GM12878 (cell line): ENCODE measurements around the gene FZR1. TPM values are rescaled to one million over a fixed set of nuclear protein-coding genes. Genes with fewer than 3 reads are reported as not detected.

Experiments used
- ATAC-seq: fragments of 200-7000 bp; cut with Tn5 transposase; 3 replicates; pipeline ENCODE4 v1.9.1; 2020; ENCODE audit warnings: mild to moderate bottlenecking, moderate library complexity
- BruUV-seq: library from RNA; stranded (reverse); fragments of 400-500 nt; replicated peaks from 2 replicates; lab custom pipeline; 2021; lab: Mats Ljungman, UMichigan
- CTCF ChIA-PET: fragments of 300-600 bp; sonication (Branson Sonifier 250); formaldehyde crosslinking; extraction: SDS; loops from one replicate; lab custom pipeline; 2021; ENCODE audit warnings: inconsistent platforms; lab: Yijun Ruan, JAX
- POLR2A ChIA-PET: fragments of 350-600 bp; formaldehyde crosslinking; extraction: SDS; loops from one replicate; lab custom pipeline; 2021; ENCODE audit warnings: inconsistent platforms; lab: Charles Lee
- RAD21 ChIA-PET: fragments of 300-600 bp; sonication (Branson Sonifier 250); formaldehyde crosslinking; loops from one replicate; lab custom pipeline; 2023; ENCODE audit warnings: antibody characterized with exemption; ENCODE audit not compliant: unreplicated experiment; lab: Charles Lee
- SMC1A ChIA-PET: fragments of 300-600 bp; sonication (Branson Sonifier 250); formaldehyde crosslinking; loops from one replicate; lab custom pipeline; 2023; ENCODE audit not compliant: unreplicated experiment, uncharacterized antibody; lab: Charles Lee
- DNase-seq: peaks from one replicate; pipeline ENCODE4 v3.0.0-alpha.2; 2011; ENCODE audit warnings: low read depth, low spot score
- FAIRE-seq: peaks from 3 replicates; lab custom pipeline; 2011; peaks lifted over from hg19 to GRCh38; lab: Jason Lieb, UNC
- H2AFZ ChIP-seq: 2 replicates; pipeline ENCODE4 v1.6.0; 2011; ENCODE audit warnings: low read depth, low read length, control low read depth; ENCODE audit not compliant: control insufficient read depth
- H3K27ac ChIP-seq: 2 replicates; pipeline ENCODE4 v1.5.1; 2011; ENCODE audit warnings: control low read depth; ENCODE audit not compliant: control insufficient read depth, insufficient read depth
- H3K27me3 ChIP-seq, 2 experiments: replicated peaks in 1 of 2; 2 replicates each; pipeline versions ENCODE4 v1.6.0 to v1.6.1; 2011; ENCODE audit warnings: low read length in 1 of 2; ENCODE audit not compliant: control insufficient read depth in 2 of 2, insufficient read depth in 2 of 2
- H3K36me3 ChIP-seq, 2 experiments: 2 replicates each; pipeline ENCODE4 v1.5.1; 2011; ENCODE audit warnings: low read length in 1 of 2; ENCODE audit not compliant: control insufficient read depth in 2 of 2, insufficient read depth in 2 of 2
- H3K4me1 ChIP-seq: 2 replicates; pipeline ENCODE4 v1.6.1; 2011; ENCODE audit warnings: mild to moderate bottlenecking, low read length, moderate library complexity, mixed read lengths; ENCODE audit not compliant: control insufficient read depth, insufficient read depth
- H3K4me2 ChIP-seq: 2 replicates; pipeline ENCODE4 v1.6.0; 2011; ENCODE audit warnings: control low read depth; ENCODE audit not compliant: control insufficient read depth, insufficient read depth
- H3K4me3 ChIP-seq: fragments of 200-600 bp; sonication (generic); 2 replicates; pipeline ENCODE4 v1.5.1; 2016
- H3K79me2 ChIP-seq: 2 replicates; pipeline ENCODE4 v1.6.0; 2011; ENCODE audit warnings: low read length; ENCODE audit not compliant: control insufficient read depth, insufficient read depth
- H3K9ac ChIP-seq: 2 replicates; pipeline ENCODE4 v1.8.0; 2011; ENCODE audit warnings: low read length, control low read depth, mixed read lengths; ENCODE audit not compliant: control insufficient read depth, insufficient read depth
- H3K9me3 ChIP-seq: replicated peaks from 3 replicates; pipeline ENCODE4 v1.5.1; 2011; ENCODE audit warnings: mild to moderate bottlenecking, low read length; ENCODE audit not compliant: control insufficient read depth, insufficient read depth
- H4K20me1 ChIP-seq: 2 replicates; pipeline ENCODE4 v1.6.0; 2011; ENCODE audit not compliant: control insufficient read depth, insufficient read depth
- CBFB ChIP-seq: IDR thresholded peaks from 2 replicates; pipeline ENCODE4 v1.6.1; 2016; ENCODE audit warnings: antibody characterized with exemption, low read depth
- CHD4 ChIP-seq: fragments of 200-600 bp; sonication (generic); IDR thresholded peaks from 2 replicates; pipeline ENCODE4 v1.6.1; 2016; ENCODE audit warnings: mild to moderate bottlenecking
- DPF2 ChIP-seq: fragments of 450-650 bp; IDR thresholded peaks from 2 replicates; pipeline ENCODE4 v1.6.1; 2017; ENCODE audit warnings: mild to moderate bottlenecking
- E2F8 ChIP-seq: fragments of 450-650 bp; IDR thresholded peaks from 2 replicates; pipeline ENCODE4 v1.6.1; 2018; ENCODE audit warnings: mild to moderate bottlenecking, low read depth, moderate library complexity; ENCODE audit not compliant: partially characterized antibody
- ETV6 ChIP-seq, 2 experiments: fragments of 450-650 bp in 1 of 2; IDR thresholded peaks in 1 of 2; conservative IDR thresholded peaks in 1 of 2; 2 replicates each; pipeline ENCODE4 v1.6.1; 2014; ENCODE audit warnings: antibody characterized with exemption in 1 of 2, borderline replicate concordance in 1 of 2, low read depth in 1 of 2, mild to moderate bottlenecking in 1 of 2, moderate library complexity in 1 of 2
- EZH2 ChIP-seq: IDR thresholded peaks from 2 replicates; pipeline ENCODE4 v1.6.1; 2012; ENCODE audit warnings: low read depth, mild to moderate bottlenecking, control low read depth, inconsistent platforms, low read length, borderline replicate concordance; ENCODE audit not compliant: control insufficient read depth
- GATAD2B ChIP-seq: fragments of 450-650 bp; conservative IDR thresholded peaks from 2 replicates; pipeline ENCODE4 v1.6.1; 2017; ENCODE audit warnings: low read depth, mild to moderate bottlenecking, moderate library complexity
- JUNB ChIP-seq: IDR thresholded peaks from 2 replicates; pipeline ENCODE4 v1.6.1; 2016; ENCODE audit warnings: antibody characterized with exemption, mild to moderate bottlenecking
- MEF2A ChIP-seq: IDR thresholded peaks from 2 replicates; pipeline ENCODE4 v1.6.1; 2011; ENCODE audit warnings: low read depth, mild to moderate bottlenecking, low read length, moderate library complexity; ENCODE audit not compliant: insufficient read depth
- NR2F1 ChIP-seq: fragments of 450-650 bp; conservative IDR thresholded peaks from 2 replicates; pipeline ENCODE4 v1.6.1; 2017; ENCODE audit warnings: mild to moderate bottlenecking
- RUNX3 ChIP-seq: IDR thresholded peaks from 2 replicates; pipeline ENCODE4 v1.6.1; 2012; ENCODE audit warnings: low read length, inconsistent platforms
- SMAD1 ChIP-seq: fragments of 450-650 bp; IDR thresholded peaks from 2 replicates; pipeline ENCODE4 v1.6.1; 2018; ENCODE audit warnings: mild to moderate bottlenecking, low read depth; ENCODE audit not compliant: partially characterized antibody
- SPI1 ChIP-seq: IDR thresholded peaks from 2 replicates; pipeline ENCODE4 v1.6.1; 2011; ENCODE audit warnings: low read depth, mild to moderate bottlenecking, low read length, moderate library complexity, borderline replicate concordance; ENCODE audit not compliant: insufficient read depth
- YBX1 ChIP-seq: fragments of 450-650 bp; IDR thresholded peaks from 2 replicates; pipeline ENCODE4 v1.6.1; 2016; ENCODE audit warnings: antibody characterized with exemption
- ZNF217 ChIP-seq: fragments of 450-650 bp; IDR thresholded peaks from 2 replicates; pipeline ENCODE4 v1.6.1; 2017; ENCODE audit warnings: antibody characterized with exemption, mild to moderate bottlenecking
- WGBS: methylation state at CpG from one replicate; pipeline ENCODE4 v1.1.6; 2016; ENCODE audit warnings: low lambda C conversion rate; ENCODE audit not compliant: insufficient replicate concordance, insufficient coverage; ENCODE audit errors: missing lambda C conversion rate; 5-methylcytosine and 5-hydroxymethylcytosine counted together
- in situ Hi-C: fragments of 300-500 bp; cut with MboI; formaldehyde crosslinking; loops from 9 replicates; pipeline ENCODE4 v1.14.3; 2018; ENCODE audit warnings: mixed read lengths
- intact Hi-C: fragments of 100-400 bp; cut with micrococcal nuclease; formaldehyde crosslinking; loops from one replicate; pipeline ENCODE4 v1.14.2; 2022; ENCODE audit not compliant: unreplicated experiment
- polyA plus RNA-seq, 11 experiments: library from polyadenylated mRNA; depleted of rRNA in 4 of 11; unstranded in 6 of 11; stranded (reverse) in 5 of 11; fragments of >200 nt; fragmentation: Nextera tagmentation in 4 of 11; fragmentation: Illumina TruSeq in 1 of 11; extraction: Ambion mirVana in 4 of 11; extraction: Trizol in 1 of 11; gene quantifications; 1 replicate in 1 of 11; 2 replicates in 10 of 11; pipeline versions ENCODE4 v1.2.1 to v1.2.3, GENCODE V29; 2011 to 2016; ENCODE audit warnings: inconsistent platforms in 2 of 11, missing spikeins in 2 of 11, low read depth in 1 of 11
- total RNA-seq, 4 experiments: library from RNA; depleted of rRNA in 3 of 4; stranded (reverse); fragments of >200 nt in 3 of 4; fragmentation: Illumina TruSeq in 1 of 4; extraction: Trizol in 1 of 4; gene quantifications; 2 replicates each; pipeline versions ENCODE4 v1.2.1 to v1.2.3, GENCODE V29; 2013 to 2021
- TF ChIP-seq, protein P1 (sequence below): fragments of 150-350 bp; IDR thresholded peaks from 2 replicates; pipeline ENCODE4 v1.6.1; 2016; ENCODE audit warnings: low read depth, low read length

The FZR1 gene
- total and polyA plus RNA-seq, 10 of the 15 experiments (the other 5 are each of a cell fraction or from before 2014, with no cell fraction given), result 0.11 to 44.2 (median 29.3) TPM

GRCh38 chr19:3531716-3532115 lies 25.6 kb downstream of the FZR1 start:
- Histone ChIP-seq H3K9me3 (no peaks in the 10 kb centered on the region), H2AFZ (no peak overlapping the region), H3K9ac (no peak overlapping the region), H3K79me2 (no peaks in the 10 kb centered on the region), H3K4me3 (no peak overlapping the region), H3K4me1 (no peaks in the 10 kb centered on the region), H3K4me2 (no peak overlapping the region), H3K36me3 (peaks cover 11 to 39% of the 10 kb centered on the region in 2 experiments), H3K27me3 (no peaks in the 10 kb centered on the region), H4K20me1 (no peaks in the 10 kb centered on the region), H3K27ac (no peak overlapping the region)
- intact Hi-C loops, result no loop called here
- CTCF ChIA-PET, result no interaction called here
- 97% methylated on average over 29 of the region's 29 CpGs for WGBS
- RAD21 ChIA-PET, result no interaction called here
- DNase-seq, result no peak
- TF ChIP-seq RUNX3 (no peak), DPF2 (no peak), EZH2 (no peak), JUNB (no peak), SPI1 (no peak), ZNF217 (no peak), SMAD1 (no peak), ETV6 (conservative IDR thresholded peaks at IDR 0.05 in 1 of 2, IDR thresholded peaks at IDR 0.05 in 1 of 2; ENCODE audit: borderline replicate concordance in 1 of 2, low read depth in 1 of 2) (no peak), GATAD2B (no peak), CBFB (no peak), NR2F1 (no peak), YBX1 (no peak), CHD4 (no peak), E2F8 (no peak), MEF2A (no peak)
- TF ChIP-seq, protein P1, sequence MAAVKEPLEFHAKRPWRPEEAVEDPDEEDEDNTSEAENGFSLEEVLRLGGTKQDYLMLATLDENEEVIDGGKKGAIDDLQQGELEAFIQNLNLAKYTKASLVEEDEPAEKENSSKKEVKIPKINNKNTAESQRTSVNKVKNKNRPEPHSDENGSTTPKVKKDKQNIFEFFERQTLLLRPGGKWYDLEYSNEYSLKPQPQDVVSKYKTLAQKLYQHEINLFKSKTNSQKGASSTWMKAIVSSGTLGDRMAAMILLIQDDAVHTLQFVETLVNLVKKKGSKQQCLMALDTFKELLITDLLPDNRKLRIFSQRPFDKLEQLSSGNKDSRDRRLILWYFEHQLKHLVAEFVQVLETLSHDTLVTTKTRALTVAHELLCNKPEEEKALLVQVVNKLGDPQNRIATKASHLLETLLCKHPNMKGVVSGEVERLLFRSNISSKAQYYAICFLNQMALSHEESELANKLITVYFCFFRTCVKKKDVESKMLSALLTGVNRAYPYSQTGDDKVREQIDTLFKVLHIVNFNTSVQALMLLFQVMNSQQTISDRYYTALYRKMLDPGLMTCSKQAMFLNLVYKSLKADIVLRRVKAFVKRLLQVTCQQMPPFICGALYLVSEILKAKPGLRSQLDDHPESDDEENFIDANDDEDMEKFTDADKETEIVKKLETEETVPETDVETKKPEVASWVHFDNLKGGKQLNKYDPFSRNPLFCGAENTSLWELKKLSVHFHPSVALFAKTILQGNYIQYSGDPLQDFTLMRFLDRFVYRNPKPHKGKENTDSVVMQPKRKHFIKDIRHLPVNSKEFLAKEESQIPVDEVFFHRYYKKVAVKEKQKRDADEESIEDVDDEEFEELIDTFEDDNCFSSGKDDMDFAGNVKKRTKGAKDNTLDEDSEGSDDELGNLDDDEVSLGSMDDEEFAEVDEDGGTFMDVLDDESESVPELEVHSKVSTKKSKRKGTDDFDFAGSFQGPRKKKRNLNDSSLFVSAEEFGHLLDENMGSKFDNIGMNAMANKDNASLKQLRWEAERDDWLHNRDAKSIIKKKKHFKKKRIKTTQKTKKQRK, result no peak
- no peak for ATAC-seq
- POLR2A ChIA-PET, result no interaction called here
- no TSS peak for BruUV-seq
- FAIRE-seq, result no peak
- in situ Hi-C loops, result no loop called here
- SMC1A ChIA-PET, result no interaction called here
